ENCODE results near the gene SLC5A12.

DNA sequence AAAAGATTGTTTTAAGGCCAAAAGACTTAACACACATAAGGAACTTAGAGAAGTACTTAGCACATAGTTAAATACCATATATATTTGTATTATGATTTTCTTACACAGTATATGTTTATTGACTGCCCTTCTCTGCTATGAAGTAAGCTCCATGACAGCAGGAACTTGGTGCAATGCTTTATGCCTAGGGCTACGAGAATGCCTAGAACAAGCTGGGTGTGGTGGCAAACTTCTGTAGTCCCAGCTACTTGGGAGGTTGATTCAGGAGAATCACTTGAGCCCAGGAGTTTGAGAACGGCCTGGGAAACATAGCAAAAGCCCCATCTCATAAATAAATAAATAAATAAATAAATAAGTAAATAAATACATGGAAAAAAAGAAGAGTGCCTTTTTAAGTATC, 1.9 kb downstream of the SLC5A12 start:
- TF ChIP-seq CTCF (conservative IDR thresholded peaks at IDR 0.05; ENCODE audit: low read depth, low read length): no peak
- no peak for TF ChIP-seq EZH2 (IDR thresholded peaks at IDR 0.05; ENCODE audit: borderline replicate concordance, low read depth, low read length, poor library complexity, severe bottlenecking)

All from A673 (cell line).